Activated CD4-positive, alpha-beta T cell treated with anti-CD3 and anti-CD28 coated beads, Interleukin-2, amount 50 U/mL, for 48 hours (primary cell): ENCODE results near the gene LINGO4.

Experiments
- DNase-seq, 2 experiments: peaks; one replicate each; pipeline ENCODE4 v3.0.0-alpha.2; 2020

Gene LINGO4

GRCh38 chr1:151833172-151833900 lies 28.1 kb upstream of the LINGO4 start:
- DNase-seq: no peak

- no peak for DNase-seq
These were observed 27.2 kb upstream of the LINGO4 start for GRCh38 chr1:151832318-151832980.

DNA sequence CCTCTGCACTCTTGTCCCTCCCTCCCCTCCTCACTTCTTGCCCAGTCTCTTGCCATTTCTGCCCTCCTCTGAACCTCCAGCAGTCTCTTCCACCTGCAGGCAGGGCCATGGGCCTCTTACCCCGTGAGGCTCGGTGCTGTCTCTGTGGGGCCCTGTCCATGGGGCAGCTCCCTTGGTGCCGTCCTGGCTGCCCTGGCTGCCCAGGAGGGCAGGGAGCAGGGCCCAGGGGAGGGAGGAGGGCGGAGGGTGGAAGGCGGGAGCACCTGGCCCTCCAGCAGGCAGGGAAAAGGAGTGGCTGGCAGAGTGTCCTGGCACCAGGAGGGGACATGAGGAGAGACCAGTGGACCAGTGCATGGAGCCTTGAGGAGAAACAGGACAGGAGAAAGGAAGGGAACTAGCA lies 26.4 kb upstream of the LINGO4 start, which contains the start of gene RORC:
RORC (minus strand) TSS at position 198 of the 400 bp plus-strand sequence; CDS start at position 160, 38 bp downstream.
- no peak for DNase-seq

GRCh38 chr1:151831256-151831591 lies 26.0 kb upstream of the LINGO4 start:
- no peak for DNase-seq

GRCh38 chr1:151830055-151830454 lies 24.8 kb upstream of the LINGO4 start:
- DNase-seq: no peak

DNA sequence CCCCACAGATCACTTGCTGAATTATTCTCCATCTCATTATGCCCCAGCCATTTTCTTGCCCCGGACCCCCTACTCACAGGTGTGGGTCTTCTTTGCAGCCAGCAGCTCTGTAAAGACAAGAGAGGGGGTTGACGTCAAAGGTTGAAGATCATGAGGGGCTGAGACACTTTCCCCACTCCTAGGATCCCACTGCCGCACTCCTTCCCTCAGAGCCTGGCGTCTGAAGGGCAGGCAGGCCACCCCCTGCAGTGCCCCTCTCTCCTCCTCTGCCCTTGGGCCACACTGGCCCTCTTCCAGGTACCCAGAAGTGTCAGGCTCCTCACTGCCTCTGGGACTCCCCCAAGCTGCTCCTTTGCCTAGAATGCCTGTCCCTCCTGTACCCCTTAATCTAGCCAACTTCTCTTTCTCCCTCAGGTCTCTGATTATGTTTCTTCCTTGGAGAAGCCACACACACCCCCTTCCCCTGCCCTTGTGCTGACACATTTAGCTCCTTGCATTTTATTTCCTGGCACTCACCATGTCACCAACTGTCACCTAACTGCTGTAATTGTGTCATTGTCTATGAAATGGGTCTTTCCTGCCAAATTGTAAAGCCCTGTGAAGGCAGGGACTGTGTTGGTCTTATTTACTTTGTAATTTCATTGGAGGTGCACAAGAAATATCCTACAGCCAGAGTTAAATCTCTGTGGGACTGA lies 24.3 kb upstream of the LINGO4 start:
- no peak for DNase-seq

DNA sequence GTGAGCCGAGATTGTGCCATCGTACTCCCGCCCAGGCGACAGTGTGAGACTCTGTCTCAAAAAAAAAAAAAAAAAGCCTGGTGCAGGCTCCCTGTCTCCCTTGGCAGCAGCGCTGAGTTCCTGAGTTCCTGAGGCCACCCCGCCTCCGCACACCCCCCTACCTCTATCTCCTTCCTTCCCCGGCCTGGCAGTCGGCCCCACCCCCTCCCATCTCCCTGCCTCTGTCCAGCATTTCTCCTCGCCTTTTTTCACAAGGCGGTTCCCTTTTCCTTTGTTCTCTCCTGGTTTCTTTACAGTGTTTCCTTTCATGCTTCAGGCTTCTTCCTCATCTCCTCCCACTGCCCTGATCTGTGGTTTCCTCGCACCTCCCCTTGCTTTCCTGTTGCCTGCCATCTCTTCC lies 23.7 kb upstream of the LINGO4 start:
- DNase-seq: no peak

DNA sequence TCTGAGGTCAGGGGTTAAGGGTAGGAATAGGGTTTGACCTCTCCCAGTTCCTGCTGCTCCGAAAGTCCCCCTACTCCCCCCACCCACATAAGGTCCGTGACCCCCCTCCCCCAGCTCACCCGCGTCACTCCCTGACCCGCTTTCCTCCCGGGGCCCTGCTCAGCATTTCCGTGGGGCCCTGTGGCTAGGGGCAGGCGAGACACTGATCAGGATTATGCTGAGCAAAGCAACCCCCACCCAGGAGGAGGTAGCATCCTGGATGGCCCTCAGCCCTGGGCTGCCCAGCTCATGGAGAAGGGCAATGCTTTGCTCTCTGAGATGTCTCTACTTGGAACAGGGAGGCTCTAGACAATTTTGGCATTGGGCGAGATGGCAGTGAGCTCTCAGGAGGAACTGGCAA lies 22.6 kb upstream of the LINGO4 start:
- no peak for DNase-seq

- DNase-seq: peak in 1 of 2 experiments; percentile 58
These were observed 20.8 kb upstream of the LINGO4 start for GRCh38 chr1:151825751-151826660.

DNA sequence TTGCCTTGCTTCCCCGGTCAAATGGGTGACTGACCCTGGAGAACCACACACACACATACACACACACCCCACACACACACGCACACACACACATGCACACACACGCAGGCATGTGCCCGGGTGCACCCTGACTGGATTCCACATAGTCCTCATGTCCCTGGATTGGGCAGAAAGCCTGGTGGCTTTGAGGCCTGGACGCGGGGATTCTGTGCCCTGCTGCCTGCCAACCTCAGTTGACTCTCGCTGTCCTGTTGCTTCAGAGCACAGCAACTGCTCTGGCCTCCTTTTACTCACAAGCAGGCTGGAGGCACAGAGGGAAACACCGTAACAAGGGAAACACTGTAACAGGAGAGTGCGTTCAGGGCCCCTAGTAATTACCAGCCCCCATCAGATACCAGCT lies 20.0 kb upstream of the LINGO4 start:
- no peak for DNase-seq

- DNase-seq: no peak
These were observed 18.0 kb upstream of the LINGO4 start for GRCh38 chr1:151823175-151823574.

GRCh38 chr1:151822404-151822803 lies 17.2 kb upstream of the LINGO4 start:
- peak; percentile 74 to 80 for DNase-seq

GRCh38 chr1:151820940-151821339 lies 15.7 kb upstream of the LINGO4 start:
- DNase-seq: no peak

DNA sequence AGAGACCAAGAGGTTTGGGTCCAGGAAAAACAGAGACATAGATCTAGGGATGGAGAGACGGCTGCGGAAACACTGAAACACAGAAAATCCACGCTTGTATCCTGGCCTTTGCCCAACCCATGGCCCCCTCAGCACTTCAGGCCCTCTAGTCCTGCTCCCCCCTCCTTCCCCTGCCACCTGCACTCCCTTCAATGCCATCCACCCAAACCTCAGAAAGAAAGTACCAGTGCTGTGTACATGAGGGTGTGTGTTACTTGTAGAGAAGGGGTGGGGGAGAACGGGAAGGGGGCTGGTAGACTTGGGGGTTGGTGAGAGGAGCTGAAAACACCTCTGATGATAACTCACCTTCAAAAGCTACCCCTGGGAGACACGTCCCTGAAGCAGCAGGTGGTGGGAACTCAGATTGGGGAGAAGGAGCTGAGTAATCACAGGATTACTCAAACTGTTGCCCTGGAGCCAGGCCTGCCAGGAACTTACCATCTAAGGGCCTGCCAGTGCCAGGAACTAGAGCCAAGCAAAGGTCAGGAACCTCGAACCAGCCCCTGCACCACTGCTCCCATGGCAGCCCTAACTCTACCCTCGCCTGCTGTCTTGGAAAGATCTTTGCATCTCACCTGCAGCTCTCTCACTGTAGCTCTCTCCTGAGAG lies 14.9 kb upstream of the LINGO4 start:
- peak in 1 of 2 experiments; percentile 61 for DNase-seq

GRCh38 chr1:151819227-151819835 lies 14.1 kb upstream of the LINGO4 start:
- no peak for DNase-seq

DNA sequence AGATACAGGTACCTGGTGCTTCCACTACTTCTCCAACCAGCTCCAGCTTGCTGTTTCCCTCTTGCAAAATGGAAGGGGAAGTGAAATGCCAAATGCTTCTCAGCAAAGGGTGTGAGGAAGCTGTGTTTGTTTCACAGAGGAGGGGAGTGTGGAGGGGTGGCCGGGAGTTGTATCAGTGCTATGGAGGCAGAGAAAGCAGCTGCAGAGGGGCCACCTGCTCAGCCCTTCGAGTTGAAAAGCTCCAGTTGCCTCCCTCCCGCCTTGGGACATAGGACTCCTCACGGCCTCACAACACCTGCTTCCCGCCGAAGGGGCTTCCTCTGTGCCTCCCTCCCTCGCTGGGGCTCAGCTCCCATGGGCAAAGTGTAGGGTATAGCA lies 12.1 kb upstream of the LINGO4 start:
- DNase-seq: no peak

GRCh38 chr1:151816548-151817352 lies 11.5 kb upstream of the LINGO4 start:
- no peak for DNase-seq

DNA sequence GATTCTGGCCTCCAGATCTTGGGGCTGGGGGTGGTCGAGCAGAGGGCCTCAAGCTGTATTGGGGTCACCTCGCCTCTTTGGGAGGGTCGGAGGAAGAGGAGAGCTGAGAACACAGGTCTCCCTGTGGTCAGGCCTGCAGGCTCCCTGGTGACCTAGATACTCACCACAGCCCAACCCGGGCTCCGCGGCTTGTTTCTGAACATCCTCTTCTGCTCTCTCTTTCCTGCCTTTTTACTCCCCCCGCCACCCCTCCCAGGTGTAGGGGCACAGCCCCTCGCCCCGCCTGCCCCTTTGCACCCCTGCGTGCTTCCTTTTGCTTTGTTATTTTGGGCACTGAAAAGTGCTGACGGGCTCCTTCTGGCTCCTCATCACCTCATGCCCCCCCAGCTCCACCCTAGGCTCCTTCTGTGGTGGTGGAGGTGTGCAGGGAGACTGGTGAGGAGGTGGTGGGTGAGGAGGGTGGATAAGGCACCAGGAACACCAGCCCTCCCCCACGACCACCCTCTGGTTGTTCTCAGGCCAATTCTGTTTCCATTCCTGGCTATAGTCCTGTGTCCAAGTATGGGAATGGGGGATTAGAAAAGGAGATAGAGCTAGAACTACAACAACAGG lies 10.6 kb upstream of the LINGO4 start:
- no peak for DNase-seq

DNA sequence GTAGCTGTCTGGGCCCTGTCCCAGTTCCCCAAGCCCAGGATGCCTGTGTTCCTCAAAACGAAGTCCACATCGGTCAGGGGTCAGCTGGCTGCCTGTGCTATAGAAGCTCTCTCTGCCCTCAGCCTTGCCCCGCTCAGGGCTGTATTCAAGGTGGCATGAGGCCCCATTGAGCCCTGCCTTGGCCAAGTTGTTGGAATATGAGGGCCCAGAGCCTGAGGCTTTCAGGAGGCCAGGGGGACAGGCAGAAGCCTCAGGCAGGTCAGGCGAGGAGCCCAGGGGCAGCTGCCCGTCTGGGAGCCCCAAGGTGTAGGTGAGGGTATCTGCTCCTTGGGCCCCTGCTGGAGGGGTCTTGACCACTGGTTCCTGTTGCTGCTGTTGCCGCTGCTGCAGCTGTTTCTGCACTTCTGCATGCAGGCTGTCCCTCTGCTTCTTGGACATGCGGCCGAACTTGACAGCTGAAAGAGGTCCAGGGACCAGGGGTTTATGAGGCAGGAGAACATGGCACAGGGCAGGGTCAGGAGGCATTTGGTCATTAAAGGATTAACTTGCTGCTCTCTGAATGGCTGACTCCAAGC lies 9.8 kb upstream of the LINGO4 start:
- DNase-seq: no peak

DNA sequence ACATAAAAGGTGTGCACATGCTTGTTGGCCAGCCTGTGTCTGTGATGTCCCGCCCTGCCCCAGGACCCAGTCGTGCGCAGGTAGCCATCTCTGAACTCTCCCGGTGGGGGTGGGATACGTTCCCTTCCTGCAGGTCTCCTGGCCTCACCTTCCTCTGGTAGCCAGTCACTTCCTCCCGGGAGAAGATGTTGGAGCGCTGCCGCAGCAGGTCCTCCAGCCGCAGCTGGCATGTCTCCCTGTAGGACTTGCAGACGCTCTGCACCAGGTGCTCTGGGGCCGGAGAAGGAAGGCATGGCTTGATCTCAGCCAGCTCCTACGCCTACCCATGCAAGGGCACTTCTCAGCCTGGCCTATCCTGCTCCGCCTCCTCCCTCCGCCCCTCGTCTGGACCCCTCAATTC lies 9.2 kb upstream of the LINGO4 start:
- no peak for DNase-seq
